HG03066 (cell line): Measurements from ENCODE around the gene ATG10.
"Not testable (repeated sequence)": the region's sequence is repeated elsewhere in the genome, so short reads cannot be mapped to it uniquely, and the experiment has no call there.

Experiments
- ATAC-seq: cut with Tn5 transposase; IDR thresholded peaks from one replicate; pipeline ENCODE4 v1.9.1; 2021; ENCODE audit warnings: low read depth; ENCODE audit not compliant: unreplicated experiment

The ATG10 gene

GRCh38 chr5:81971712-81972491 lies at the start of gene ATG10:
Gene ATG10, plus strand, starts transcription at chr5:81972023. Its CDS starts 15,548 bp downstream, at chr5:81987571.
- ATAC-seq: peak; percentile 97

GRCh38 chr5:81922854-81923279 lies 49.0 kb upstream of the ATG10 start:
- ATAC-seq: no peak

- no peak for ATAC-seq
These were observed 47.4 kb upstream of the ATG10 start for GRCh38 chr5:81924442-81924841.

GRCh38 chr5:81925009-81925408 lies 46.8 kb upstream of the ATG10 start:
- no peak for ATAC-seq

- ATAC-seq: no peak
These were observed 45.8 kb upstream of the ATG10 start for GRCh38 chr5:81925981-81926380.

GRCh38 chr5:81936066-81936465 lies 35.8 kb upstream of the ATG10 start:
- ATAC-seq: no peak

GRCh38 chr5:81936750-81937149 lies 35.1 kb upstream of the ATG10 start:
- no peak for ATAC-seq

- ATAC-seq: no peak
These were observed 29.1 kb upstream of the ATG10 start for GRCh38 chr5:81942746-81943145.

- ATAC-seq: no peak
These were observed 23.5 kb upstream of the ATG10 start for GRCh38 chr5:81948349-81948748.

- ATAC-seq: no peak
These were observed 22.4 kb upstream of the ATG10 start for GRCh38 chr5:81949462-81949861.

- ATAC-seq: no peak
These were observed 20.8 kb upstream of the ATG10 start for GRCh38 chr5:81950996-81951395.

GRCh38 chr5:81954796-81955195 lies 17.0 kb upstream of the ATG10 start:
- not testable (repeated sequence) for ATAC-seq

- ATAC-seq: not testable (repeated sequence)
These were observed 13.7 kb upstream of the ATG10 start for GRCh38 chr5:81958129-81958528.

GRCh38 chr5:81961651-81962440 lies 10.0 kb upstream of the ATG10 start:
- no peak for ATAC-seq

- no peak for ATAC-seq
These were observed 8.3 kb upstream of the ATG10 start for GRCh38 chr5:81963544-81963943.

- ATAC-seq: no peak
These were observed 6.3 kb upstream of the ATG10 start for GRCh38 chr5:81965524-81965923.

GRCh38 chr5:81969226-81969625 lies 2.6 kb upstream of the ATG10 start:
- no peak for ATAC-seq

- no peak for ATAC-seq
These were observed 1.9 kb upstream of the ATG10 start for GRCh38 chr5:81969912-81970311.

- no peak for ATAC-seq
These were observed 612 bp upstream of the ATG10 start for GRCh38 chr5:81971111-81971711.

- ATAC-seq: no peak
These were observed 615 bp downstream of the ATG10 start for GRCh38 chr5:81972492-81972783.

- ATAC-seq: no peak
These were observed 8.3 kb downstream of the ATG10 start for GRCh38 chr5:81980160-81980559.
